NAMALWA (cell line): ENCODE results near the gene ERCC4.

Source experiments
- DNase-seq: peaks from one replicate; pipeline ENCODE4 v3.0.0-alpha.2; 2015; ENCODE audit warnings: low spot score

The ERCC4 gene

DNA sequence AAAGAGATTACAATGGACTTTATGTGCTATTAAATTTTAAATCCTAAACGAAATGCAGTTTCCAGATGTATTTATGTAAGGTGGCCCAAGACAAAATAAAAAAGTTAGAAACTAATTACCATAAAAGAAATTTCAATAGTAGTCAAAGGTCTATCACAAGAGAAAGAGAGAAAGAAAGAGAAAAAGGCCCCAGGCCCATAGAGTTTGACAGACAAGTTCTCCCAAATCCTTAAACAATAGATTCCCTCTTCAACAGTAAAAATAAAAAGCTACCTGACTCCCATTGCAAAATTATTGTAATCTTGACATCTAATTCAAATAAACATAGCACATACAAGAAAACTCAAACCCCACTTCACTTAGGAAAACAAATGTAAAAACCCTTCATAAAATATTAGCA, 8.6 kb upstream of the ERCC4 start:
- DNase-seq: no peak

DNA sequence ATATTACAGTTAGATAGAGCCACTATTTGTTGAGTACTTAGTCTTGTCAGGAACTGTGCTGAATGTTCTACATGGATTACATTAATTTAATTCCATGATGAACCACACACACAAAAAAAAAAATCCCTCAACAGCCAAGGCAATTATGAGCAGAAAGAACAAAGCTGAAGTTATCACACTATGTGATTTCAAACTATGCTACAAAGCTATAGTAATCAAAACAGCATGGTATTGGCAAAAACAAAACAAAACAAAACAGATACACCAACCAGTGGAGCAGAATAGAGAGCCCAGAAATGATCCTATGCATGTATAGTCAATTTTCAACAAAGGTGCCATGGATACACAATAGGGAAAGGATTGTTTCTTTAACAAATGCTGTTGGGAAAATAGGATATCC, 8.1 kb upstream of the ERCC4 start:
- DNase-seq: no peak

DNA sequence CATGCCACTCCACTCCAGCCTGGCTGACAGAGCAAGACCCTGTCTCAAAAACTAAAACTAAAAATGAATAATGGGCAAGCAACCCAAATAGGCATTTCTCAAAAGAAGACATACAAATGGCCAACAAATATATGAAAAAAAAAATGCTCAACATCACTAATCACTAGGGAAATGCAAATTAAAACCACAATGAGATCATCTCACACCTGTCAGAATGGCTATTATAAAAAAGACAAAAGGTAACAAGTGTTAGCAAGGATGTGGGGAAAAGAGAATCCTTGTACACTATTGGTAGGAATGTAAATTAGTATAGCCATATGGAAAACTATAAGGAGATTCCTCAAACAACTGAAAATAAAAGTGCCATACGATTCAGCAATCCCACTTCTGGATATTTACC, 7.1 kb upstream of the ERCC4 start:
- no peak for DNase-seq

- no peak for DNase-seq
These were observed 6.3 kb upstream of the ERCC4 start for GRCh38 chr16:13913374-13914292.

DNA sequence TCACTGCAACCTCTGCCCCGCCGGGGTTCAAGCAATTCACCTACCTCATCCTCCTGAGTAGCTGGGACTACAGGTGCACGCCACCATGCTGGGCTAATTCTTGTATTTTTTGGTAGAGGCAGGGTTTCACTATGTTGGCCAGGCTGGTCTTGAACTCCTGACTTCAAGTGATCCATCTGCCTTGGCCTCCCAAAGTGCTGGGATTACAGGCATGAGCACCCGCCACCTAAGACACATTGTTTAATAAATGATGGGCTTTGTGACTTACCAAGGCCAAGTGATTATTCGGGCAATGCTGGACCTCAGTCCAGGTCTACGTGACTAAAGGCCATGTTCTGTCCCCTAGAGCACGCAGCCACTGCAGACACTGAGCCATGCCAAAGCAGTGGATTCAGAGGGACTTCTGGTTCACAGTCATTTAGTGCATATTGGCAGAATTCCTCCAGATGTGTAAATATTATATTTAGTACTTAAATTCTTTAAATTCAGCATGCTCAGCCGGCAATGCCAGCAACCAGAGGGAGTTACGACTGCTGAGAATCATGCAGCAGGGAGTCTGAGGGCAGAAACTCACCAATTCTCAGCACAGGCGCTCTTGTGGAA, 4.8 kb upstream of the ERCC4 start:
- no peak for DNase-seq

DNA sequence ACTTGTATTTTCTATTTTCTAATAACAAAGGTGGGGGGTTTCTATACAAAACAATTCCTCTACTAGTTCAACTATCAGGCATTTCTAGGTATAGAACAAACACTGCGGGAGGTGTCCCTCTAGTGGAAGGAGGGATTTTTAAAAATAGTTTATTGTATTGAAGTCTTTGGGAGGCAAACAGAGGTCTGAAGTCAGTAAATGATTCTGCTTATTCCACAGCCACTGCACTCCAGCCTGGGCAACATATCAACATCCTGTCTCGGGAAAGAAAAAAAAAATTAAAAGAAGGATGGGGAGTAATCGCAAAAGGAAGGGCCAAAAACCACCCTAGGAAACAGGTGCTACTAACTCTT, 648 bp upstream of the ERCC4 start:
- DNase-seq: peak; percentile 66

- DNase-seq: no peak
These were observed 510 bp downstream of the ERCC4 start for GRCh38 chr16:13920510-13920818.

DNA sequence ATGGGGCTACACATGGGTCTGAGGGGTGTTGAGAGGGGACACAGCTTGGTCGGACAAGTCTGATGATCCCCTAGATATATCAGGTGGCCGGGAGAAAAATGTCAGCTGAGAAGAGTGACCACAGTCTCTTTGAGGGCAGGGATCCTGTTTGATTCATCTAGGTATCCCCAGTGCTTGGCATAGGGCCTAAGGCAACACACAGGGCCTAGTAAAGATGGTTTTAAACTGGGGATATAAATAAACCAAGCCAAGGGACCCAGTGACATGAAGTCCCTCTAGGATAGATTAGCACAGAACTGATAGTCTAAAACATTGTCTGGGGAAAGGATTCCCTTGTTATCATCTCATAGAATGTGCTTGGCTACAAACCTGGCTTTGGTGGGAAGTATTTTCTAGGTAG, 1.4 kb downstream of the ERCC4 start:
- DNase-seq: no peak

- DNase-seq: peak; percentile 73
These were observed 3.8 kb downstream of the ERCC4 start for GRCh38 chr16:13923703-13924298.

GRCh38 chr16:13926464-13926863, 6.5 kb downstream of the ERCC4 start:
- no peak for DNase-seq

DNA sequence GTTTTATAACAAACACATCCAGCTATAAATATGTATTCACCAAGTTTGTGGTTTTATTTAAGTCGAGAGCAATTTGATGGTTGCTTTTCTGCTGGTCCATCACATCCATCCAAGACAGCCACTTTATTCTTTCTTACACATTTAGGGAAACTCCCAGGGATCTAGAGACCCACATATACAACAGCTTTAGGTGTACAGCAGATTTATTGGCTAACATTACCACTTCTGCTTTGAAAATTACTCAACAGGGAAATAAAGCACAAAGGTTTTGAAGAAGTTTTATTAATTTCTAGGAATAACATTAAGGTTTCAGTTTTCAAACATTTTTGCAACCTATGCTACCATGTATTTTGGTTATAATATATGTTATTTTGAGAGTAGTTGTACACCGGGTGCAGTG, 6.9 kb downstream of the ERCC4 start:
- DNase-seq: no peak

DNA sequence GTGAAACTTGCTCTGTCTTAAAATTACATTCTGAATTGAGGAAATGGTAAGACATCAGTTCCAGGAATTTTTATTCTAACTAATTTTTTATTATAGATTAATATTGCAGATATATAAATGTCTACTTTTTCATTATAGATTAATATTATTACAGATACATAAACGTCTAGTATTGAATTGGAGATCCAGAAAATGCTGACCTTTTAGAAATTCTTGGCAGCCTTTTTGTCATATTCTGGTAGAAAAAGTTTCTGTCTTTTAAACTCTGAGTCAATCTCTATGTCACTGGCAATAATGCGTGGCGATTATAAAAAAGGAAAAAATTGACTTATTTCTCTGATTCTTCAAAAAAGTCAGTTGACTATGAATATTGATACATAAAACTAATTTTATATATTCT, 8.7 kb downstream of the ERCC4 start:
- DNase-seq: no peak

GRCh38 chr16:13931845-13932244, 11.9 kb downstream of the ERCC4 start:
- DNase-seq: no peak

GRCh38 chr16:13935408-13935807, 15.5 kb downstream of the ERCC4 start:
- DNase-seq: peak; percentile 34

- no peak for DNase-seq
These were observed 16.2 kb downstream of the ERCC4 start for GRCh38 chr16:13936155-13936554.

DNA sequence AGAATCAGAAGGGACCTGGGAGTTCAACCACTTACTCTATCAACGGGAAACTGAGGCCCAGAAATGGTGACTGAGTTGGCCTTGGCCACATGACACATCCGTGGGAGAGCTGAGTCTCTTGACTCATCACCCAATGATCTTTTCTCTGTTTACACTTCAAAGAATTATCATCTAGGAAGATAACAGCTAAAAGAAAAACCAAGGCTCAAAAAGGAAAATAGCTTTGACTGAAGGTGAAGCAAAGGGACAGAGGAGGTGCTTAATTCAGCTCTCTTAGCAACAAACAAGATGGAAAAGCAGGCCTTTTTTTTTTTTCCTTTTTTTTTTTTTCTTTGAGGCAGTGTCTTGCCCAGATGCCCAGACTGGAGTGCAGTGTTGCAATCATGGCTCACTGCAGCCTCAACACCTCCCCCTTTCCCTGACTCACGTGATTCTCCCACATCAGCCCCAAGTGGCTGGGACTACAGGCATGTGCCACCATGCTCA, 16.7 kb downstream of the ERCC4 start:
- DNase-seq: no peak

- no peak for DNase-seq
These were observed 17.5 kb downstream of the ERCC4 start for GRCh38 chr16:13937411-13937810.

DNA sequence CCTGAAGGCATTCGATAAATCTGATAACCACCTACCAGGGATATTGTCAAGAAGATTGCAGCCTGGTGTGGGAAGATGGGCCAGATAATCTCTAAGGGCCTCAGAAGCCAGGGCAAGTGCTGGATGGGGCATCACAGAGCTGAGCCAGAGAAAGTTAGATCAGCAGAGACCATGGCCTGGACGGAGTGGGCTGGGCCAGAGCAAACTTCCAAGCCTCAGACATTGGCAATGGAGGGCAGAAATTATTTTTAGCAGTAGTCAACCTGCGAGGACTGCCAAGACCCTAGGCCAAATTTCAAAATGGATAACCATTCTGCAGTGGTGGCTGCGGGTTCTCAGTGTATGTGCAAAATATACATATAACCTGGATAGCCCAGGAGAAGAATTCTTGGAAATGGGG, 18.5 kb downstream of the ERCC4 start:
- DNase-seq: no peak

DNA sequence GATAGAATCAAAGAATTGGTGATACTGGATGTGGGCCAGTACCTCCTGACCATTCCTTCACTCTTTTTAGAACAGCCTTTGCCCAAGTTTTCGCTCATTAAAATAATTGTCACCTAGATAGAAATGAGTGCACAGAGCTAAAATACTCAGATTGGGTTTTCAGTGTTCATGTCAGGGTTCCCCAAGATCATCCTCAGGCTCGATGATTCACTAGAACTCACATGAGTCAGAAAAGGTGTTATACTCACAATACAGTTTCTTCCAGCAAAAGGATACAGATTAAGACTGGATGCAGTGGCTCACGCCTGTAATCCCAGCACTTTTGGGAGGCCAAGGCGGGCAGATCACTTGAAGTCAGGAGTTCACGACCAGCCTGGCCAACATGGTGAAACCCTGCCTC, 19.9 kb downstream of the ERCC4 start:
- no peak for DNase-seq

GRCh38 chr16:13940397-13940933, 20.5 kb downstream of the ERCC4 start:
- DNase-seq: no peak

DNA sequence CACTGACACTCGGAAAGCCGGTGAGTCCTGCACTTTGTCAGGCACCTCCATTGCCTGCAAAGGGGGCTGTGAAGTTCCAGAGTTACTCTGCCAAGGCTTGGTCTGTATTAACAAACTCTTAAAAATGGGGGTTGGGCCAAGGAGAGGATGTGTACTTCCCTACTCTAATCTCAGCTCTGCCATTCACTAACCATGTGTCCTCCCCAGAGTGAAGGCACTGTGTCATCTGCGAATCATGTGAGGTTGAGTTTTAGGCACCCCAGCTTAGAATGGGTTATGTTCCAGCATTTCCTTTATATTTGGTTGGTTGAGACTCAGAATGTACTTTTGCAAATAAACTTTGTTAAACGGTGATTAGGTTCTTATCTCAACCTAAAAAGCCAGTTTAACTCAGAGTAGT, 24.9 kb downstream of the ERCC4 start:
- DNase-seq: no peak

- no peak for DNase-seq
These were observed 26.0 kb downstream of the ERCC4 start for GRCh38 chr16:13945744-13946485.
